Stimulated activated CD4-positive, alpha-beta T cell treated with anti-CD3 and anti-CD28 coated beads, Interleukin-1b, Interleukin-23, amount 100 ng/mL, for 1 hour (primary cell): ENCODE measurements around the gene AMN1.
"Not testable (repeated sequence)": the region's sequence is repeated elsewhere in the genome, so short reads cannot be mapped to it uniquely, and the experiment has no call there.

ENCODE experiments used
- DNase-seq, 2 donors: peaks; one replicate each; pipeline ENCODE4 v3.0.0-alpha.2; 2020; ENCODE audit warnings: low read depth in 2 of 2

Gene AMN1

DNA sequence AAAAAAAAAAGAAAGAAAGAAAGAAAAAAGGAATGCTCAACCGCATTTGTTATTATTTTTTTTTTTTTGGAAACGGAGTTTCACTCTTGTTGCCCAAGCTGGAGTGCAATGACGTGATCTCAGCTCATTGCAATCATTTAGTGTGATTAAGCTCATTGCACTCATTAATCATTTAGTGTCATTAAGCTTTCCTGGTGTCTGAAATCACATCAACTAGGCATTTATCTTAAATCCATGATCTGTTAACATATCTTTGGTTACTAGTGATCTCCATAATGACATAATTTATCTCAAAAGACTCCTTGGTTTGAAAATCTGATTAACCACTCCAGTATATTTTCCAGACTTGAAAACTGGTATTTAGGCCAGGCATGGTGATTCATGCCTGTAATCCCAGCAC is 43.0 kb downstream of the AMN1 start:
- no peak for DNase-seq

- peak; percentile 40 to 41 for DNase-seq
Measured at GRCh38 chr12:31682136-31682962, 46.5 kb downstream of the AMN1 start.

DNA sequence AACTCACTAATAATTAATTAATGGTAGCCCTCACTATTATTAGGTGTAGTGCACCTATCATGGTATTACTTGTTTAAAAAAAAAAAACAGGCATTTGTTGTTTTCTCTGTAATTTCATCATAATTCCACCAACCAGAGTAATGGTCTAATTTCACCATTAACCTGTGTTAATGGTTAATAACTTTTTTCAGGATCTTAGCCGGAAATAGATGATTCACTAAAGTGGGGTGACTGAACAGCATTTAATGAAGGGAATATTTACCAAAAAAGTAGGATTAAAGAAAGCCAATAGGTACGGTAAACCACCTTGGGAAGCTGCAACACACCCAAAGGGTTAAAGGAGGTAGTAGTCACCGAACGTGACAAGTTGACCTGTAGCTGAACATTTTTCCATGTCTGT is 56.3 kb downstream of the AMN1 start:
- DNase-seq = no peak

DNA sequence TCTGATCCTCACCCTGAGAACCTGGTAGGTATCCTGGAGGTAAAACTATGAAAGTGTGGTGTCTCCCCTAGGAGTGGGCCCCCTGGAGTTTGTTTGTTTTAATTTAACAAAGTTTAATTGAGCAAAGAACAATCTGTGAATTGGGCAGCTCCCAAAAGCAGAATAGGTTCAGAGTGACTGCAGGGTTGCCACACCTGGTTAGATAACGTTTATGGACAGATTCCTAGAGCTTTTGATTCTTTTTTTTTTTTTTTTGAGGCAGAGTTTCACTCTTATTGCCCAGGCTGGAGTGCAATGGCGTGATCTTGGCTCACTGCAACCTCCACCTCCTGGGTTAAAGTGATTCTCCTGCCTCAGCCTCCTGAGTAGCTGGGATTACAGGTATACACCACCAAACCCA is 59.2 kb downstream of the AMN1 start:
- DNase-seq = not testable (repeated sequence)

DNA sequence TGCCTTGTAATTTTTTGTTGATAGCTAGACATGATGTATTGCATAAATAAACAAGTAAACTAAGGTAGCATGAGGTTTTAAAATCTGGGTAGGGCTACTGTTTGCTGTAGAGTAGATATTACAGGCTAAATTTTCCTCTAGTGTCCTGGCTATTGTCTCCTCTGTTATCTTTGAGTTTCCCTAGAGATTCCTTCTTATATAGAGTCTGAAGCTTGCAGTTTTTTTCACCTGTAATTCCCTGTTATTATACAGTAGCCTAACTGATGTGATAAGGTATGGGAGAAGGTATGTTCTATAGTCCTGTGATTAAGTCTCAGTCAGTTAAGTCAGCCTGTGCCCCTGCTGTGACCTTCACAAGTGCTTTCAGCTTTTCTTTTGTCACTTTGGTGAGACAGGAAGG is 59.8 kb downstream of the AMN1 start:
- DNase-seq = no peak

DNA sequence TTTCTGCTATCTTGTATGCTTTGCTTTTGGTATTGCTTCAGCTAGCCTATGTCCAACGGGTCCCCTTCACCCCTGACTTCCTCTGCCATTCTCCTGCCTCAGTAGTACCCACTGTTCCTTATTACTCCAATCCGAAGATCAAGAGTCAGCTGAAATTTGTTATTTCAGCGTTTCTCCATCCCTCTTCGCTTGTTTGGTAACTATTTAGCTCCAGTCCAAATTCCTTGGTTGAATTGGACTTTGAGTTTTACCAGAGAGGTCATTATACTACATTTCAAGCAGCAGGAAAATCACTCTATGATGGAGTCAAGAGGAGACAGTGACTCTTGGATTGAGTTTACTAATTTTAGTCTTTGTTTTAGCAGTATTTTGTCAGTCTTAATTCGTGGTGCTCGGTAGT is 64.8 kb downstream of the AMN1 start:
- no peak for DNase-seq

GRCh38 chr12:31663576-31663975 is 65.2 kb downstream of the AMN1 start:
- DNase-seq = no peak

DNA sequence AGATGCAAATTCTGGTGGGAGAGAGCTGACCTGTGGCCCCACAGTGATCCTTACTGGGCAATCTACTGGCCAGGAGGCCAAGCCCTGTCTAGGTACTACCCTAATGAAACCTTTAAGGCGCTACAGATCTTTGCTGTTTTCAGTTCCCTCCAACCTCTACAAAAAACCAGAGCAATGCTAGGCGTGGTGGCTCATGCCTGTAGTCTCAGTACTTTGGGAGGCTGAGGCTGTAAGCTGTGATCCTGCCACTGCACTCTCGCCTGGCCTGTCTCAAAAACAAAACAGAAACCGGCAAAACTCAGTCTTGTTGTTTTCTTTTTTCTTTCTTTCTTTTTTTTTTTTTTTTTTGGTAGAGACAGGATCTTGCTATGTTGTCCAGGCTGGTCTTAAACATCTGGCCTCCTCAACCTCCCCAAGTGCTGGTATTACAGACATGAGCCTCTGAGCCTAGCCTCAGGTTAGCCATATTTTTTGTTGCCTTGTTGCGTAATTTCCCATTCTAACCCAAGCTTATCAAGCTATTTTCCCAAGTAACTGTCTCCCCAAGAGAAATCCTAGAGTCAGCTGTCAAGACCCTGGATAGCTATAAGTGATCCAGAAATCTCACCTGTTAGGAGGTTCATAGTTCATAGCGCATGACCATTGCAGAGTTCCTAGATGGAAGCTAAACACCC is 66.5 kb downstream of the AMN1 start:
- DNase-seq = no peak

DNA sequence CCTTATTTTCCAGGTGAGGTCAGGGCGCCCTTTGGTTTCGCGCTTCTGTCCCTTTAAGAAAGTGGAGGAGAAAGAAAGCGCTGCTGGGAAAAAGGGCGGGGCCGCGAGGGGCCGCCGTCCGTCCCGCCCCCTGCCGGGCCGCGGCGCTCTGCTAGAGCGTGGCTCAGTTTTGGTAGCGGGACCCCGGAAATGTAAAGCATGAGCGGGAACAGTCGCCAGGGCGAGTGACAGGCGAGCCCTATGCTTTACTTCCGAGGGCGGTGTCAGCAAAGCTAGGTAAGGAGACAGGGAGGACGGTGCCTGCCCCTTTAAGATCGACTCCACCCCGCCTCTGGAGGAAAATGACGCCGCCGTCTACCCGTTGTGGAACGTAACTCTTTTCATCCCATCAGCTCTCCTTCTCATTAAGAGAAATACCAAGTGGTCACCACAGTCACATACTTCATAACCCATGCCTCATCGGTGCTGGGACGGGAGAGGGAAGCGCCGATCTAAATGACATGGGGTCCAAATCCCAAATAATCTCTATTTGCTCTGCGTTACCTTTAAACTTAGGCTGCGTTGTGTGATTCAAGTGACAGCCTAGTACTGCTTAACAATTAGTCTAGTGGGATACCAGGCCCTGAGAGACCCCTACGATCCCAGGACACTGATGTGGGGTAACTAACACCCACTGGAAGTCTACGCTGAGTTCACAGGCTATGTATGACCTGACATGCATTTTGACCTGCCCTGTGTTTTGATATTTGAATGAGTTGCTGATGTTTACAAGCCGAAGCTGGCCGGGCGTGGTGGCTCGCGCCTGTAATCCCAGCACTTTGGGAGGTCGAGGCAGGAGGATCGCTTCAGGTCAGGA is 69.5 kb downstream of the AMN1 start, which contains the start of gene ETFBKMT:
ETFBKMT (plus strand) TSS at position 602 of the 856 bp plus-strand sequence. CDS start 2,266 bp downstream, outside the sequence.
- DNase-seq = peak; percentile 77 to 79

DNA sequence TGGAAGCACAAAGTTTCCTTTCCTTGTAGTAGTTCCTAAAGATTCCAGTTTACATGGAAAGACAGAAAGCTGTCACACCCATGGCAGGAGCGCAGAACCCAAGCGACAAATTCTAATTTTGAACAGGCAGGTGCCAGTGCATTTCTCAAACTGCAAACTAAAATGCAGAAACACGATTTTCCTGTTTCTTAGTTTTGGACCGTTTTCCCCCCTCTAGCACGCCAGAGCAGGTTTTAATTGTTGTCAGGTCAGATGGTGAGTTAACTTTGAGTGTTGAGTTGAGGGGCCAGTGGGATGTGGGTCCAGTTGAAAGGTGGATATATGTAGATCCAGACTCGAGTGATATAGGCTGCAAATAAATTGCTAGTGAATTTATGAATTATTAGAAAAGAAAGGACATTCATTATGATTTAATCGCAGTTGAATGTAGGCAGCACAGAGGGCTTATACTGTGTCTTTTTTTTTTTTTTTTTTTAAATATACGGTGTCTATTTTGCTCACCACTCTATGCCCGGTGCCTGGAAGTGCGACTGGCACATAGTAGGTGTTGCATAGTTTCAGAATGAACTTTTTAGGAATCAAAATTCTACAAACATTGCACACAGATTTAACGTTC is 70.2 kb downstream of the AMN1 start:
- no peak for DNase-seq

DNA sequence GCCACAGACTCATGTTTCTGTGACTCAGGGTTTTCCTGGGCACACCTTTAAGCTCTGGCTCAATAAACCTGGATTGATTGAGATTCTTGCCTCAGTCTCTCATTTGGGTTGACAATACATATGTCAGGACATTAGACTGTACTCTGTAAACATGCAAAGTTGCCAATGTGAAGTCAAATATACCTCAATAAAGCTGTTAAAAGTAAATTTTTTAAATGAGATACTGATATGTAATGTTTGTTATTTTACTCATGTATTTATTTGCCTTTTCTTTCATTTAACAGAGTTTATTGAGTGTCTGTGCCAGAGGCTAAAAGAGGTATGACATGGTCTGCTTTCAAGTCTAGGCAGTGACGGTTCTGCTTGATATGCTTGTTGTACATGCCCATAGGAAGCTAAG is 73.0 kb downstream of the AMN1 start:
- DNase-seq = no peak

DNA sequence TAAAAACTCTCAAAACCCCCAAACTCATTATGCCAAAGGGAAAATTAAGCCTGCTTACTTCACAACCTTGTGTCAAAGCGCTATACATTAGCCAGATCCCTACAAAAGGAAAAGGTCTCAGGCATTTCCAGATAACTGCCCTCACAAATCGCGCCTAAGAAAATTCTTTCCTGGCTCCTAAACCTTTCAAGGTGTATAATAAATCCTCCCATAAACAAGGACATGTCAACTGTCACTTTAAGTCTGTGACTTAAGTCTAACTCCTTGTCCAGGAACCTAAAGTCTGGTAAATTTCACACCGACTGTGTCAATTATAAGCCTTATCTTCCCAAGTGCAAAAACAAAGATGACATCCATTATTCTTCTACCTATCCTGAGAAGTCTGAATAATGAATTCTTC is 73.6 kb downstream of the AMN1 start:
- no peak for DNase-seq

GRCh38 chr12:31651893-31652521 is 76.8 kb downstream of the AMN1 start:
- no peak for DNase-seq

- no peak for DNase-seq
Measured at GRCh38 chr12:31650918-31651317, 77.9 kb downstream of the AMN1 start.

- DNase-seq = no peak
Measured at GRCh38 chr12:31647086-31647491, 81.7 kb downstream of the AMN1 start.

GRCh38 chr12:31645924-31646323 is 82.9 kb downstream of the AMN1 start:
- no peak for DNase-seq

GRCh38 chr12:31644536-31644935 is 84.3 kb downstream of the AMN1 start:
- no peak for DNase-seq

DNA sequence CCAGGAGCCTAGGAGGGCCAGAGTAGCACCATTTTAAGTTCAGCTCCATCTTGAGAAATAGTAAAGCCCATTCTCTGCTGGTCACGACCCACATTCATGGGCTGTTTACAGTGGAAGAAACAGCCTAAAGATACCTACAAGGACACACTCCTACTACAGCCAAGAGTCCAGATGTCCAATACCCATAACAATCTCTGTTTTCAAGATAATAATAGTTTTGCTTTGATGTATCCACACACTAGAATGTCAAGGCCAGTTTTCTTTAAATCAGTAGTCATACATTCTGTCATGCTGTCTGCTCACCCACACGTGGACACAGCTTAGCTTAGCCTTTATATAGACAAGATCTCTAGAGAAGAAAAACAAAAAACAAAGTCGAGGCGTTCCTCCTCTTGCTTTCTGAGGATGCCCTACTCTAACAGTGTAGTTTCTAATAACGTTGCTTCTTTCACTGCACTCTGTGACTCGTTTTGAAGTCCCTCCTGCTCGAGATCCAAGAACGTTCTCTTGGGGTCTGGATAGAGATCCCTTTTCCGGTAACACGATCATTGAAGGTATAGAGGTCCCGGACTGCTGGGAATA is 87.2 kb downstream of the AMN1 start:
- no peak for DNase-seq

- DNase-seq = no peak
Measured at GRCh38 chr12:31634620-31635019, 94.2 kb downstream of the AMN1 start.

DNA sequence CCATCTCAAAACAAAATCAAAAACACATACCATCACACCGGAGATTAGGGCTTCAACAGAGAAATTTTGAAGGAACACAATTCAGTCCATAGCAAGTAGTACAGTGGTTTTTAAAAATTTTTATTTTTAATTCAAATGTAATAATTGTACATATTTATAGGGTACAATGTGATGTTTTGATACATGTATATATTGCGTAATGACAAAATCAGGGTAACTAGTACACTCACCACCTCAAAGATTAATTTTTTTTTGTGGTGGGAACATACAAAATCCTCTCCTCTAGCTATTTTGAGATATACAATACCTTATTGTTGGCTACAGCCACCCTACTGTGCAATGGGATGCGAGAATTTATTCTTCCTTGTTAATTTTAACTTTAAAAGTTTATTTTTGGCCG is 95.4 kb downstream of the AMN1 start:
- no peak for DNase-seq

DNA sequence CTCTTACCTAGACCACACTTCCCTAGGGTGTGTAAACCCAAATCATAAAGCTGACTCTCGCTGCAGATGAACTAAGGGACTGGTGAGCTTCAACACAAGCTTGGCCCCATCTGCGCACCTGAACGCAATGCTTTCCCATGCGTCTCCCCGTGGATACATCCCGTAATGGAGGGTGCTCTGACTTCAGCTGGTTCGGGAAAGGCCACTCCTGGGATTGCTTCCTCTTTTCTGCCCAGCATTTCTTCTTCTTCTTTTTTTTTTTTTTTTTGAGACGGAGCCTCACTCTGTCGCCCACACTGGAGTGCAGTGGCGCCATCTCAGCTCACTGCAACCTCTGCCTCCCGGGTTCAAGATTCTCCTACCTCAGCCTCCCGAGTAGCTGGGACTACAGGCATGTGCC is 97.0 kb downstream of the AMN1 start:
- DNase-seq = no peak
